ENCODE data around the gene MYO3B.
"Not testable (repeated sequence)": the region's sequence is repeated elsewhere in the genome, so short reads cannot be mapped to it uniquely, and the experiment has no call there.

MYO3B gene

DNA sequence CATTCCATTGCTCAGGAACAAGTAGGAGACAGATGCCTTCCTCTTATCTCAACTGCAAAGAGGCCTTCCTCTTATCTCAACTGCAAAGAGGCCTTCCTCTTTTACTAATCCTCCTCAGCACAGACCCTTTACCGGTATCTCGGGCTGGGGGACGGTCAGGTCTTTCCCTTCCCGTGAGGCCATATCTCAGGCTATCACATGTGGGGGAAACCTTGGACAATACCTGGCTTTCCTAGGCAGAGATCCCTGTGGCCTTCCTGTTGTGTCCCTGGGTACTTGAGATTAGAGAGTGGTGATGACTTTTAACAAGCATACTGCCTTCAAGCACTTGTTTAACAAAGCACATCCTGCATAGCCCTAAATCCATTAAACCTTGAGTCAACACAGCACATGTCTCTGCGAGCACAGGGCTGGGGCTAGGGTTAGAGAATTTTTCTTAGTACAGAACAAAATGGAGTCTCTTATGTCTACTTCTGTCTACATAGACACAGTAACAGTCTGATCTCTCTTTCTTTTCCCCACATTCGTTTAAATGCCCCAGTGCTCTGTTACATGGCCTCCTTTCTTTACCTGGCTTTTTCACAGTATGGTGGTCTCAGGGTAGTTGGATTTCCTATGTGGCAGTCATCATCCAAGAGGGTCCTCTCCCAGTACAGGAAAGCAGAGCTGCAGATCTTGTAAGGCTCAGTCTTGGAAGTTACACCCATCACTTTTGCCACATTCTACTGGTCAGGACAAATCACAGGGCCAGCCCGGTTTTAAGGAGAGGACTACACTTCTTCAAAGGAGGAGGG is 86.0 kb downstream of the MYO3B start:
- DNase-seq, result not testable (repeated sequence)

DNA sequence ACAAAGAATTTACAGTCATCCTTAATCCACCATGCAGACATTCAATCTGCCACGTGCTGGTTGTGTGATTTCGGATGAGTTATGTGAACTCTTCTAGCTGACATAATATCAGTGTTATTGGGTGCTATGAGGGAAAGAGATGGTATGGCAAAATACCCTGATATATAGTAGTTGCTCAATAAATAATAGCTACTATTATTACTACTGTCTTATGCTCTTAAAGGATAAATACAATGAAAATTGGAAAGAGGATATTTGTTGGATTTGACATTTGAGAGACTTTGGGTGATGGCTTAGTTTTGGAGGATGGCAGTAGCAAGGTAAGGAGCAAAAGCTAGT is 86.5 kb downstream of the MYO3B start:
- no peak for DNase-seq

DNA sequence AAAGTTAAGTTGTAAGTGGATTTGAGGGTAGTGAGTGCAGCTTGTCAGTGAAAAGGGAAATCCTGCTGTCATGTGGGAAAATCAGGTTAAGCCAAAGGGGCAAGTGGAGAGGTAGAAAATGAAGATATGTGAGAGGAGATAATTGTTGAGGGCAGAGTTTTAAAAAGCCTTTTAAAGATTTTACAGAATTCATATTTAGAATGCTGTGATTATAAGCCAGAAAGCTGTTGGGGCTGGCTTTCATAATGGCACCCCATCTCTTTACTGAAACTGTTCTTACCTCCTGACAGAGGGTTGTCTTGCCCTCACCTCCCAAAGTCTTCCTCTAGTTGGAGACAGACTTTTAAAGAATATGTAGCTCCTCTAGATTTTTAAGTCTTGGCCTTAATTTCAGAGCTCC is 86.9 kb downstream of the MYO3B start:
- no peak for DNase-seq

DNA sequence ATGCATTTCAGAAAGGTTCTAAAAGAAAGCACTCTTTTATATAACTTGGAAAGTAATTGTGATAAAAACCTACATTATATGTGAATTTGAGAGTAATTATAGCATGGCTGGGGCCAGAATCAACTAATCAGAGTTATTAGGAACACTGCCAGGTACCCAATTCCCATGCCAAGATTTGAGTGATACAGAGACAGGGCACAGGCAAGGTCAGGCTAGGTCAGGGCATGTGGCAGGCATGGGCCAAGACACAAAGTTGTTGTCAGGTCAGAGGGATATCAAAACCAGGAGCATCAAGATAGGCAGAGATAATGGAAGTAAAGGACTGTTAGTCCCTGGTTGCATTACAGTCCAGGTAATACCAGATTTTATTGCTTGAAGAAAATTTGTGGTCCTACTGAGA is 87.4 kb downstream of the MYO3B start:
- DNase-seq, result no peak

DNA sequence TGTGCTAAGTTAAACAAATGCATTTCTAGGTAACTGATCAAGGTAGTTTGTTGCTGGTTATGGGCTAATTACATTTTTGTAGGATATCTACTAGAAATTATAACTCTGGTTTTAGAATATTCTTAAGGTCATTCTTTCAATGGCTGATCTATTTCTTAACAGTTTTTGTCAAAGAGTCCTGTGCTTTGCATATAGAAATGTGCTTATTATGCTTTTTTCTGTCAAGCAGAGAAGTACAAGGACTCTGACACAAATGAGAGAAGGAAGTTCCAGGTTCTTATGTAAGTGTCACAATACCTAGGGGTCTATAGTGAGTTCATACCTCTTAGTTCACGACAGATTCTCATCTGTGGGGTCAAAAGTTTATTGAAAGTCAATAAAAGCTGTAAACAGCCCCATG is 88.4 kb downstream of the MYO3B start:
- DNase-seq, result no peak

DNA sequence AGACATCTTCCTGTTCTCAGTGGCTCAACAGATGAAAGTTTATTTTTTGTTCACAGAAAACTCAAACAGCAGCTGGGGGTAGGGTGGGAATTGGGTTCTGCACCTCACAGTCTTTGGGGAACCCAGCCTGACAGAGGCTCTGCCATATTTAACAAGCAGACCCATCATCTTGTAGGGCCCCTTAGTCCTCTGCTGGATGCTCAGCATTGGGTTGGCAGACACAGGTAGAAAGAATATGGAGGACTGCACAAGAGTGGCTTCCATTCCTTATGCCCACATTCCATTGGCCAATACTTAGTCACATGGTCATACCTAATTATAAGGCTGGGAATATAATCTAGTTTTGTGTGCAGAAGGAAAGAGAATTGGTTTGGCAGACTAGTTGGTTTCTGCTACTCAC is 89.1 kb downstream of the MYO3B start:
- DNase-seq, result no peak

DNA sequence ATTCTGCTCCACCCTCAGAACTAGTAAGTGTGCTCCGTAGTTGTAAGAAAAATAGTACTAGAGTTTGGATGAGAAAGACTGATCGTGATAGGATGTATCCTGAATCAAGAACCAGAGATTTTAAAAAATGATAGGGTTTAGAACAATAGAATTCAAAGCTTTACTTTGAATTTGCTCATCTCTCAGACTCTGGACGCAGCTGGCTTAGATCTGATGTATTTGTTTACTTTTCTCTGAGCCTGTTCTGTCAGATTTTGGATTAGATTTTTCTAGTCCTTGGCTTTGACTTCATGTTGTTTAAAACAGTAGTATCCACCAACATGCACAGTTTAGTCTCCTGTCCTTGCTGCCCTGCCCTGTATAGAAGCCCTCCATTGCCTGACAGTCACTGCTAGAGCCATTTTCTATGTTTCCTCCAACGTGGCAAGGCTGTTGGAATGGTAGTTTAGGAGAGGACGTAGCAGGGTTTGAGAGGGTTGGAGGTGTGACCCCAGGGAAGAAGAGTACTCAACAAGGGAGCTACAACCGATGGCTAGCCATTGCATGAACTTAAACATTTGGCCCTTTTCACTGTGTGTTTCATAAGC is 92.4 kb downstream of the MYO3B start:
- DNase-seq, result no peak

DNA sequence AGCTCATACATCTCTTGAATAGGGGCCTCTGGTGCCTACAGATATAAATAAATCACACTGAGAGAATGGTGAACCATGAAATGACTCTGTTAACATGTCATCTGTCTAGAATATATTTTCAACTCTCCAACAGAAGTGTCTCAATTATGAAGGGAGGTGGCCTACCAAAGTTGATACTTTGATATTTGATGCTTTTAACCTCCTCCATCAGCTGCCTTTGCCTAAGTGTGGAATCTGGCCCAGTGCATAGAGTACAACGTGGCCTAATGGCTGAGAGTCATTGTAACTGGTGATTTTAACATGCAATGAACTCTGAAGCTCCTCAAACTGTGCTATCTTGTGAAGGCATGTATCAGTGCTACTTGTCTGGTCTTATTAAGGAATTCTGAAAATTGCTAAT is 93.4 kb downstream of the MYO3B start:
- peak; percentile 89 for DNase-seq

DNA sequence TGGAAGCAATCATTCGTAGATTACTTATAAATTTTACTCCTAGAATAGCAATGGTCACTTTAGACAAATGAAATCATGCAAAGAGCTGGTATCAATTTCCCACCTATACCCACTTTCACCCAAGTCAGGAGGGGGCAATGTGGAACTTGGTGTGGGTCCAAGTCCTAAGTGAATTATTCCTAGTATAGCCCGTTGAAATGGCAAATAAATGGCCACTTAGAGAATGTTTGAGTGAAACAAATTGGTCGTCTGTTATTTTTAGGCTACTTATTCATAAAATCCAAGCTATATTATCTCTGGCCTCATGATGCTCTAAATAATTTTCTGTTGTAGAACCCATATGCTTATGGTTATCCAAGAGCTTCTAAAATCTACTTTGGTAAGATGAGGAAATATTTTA is 98.1 kb downstream of the MYO3B start:
- DNase-seq, result no peak

DNA sequence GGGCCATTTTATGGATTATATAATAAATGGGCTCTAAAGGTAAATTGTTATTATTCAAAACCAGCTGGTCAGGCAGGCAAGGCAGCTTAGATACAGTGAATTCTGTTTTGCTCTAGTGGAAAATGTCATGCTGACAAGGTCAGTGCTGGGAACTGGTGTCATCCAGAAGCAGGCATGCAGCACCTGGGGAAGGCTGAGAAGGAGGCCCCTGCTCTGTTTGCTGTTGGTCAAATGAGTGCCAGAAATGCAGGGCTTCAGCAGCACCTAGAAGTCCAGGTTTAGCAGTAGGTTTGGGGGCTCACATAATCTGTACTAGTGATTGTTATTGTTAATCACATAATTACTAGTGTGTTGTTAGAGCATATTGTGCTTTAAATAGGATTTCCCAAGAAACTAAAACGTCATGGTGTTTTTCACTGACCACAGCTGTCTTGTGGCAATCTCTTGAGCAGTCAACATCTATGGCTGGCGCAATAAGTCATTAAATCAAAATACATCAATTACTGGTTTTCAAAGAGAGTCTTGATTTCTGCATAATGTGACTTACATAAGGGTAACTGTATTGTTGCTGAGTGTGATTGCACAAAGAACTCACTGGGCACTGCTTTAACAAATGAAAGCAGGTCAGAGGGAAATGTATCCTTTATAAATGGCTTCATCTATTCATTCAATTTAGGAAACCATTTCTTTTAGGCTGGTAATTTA is 99.1 kb downstream of the MYO3B start:
- no peak for DNase-seq

DNA sequence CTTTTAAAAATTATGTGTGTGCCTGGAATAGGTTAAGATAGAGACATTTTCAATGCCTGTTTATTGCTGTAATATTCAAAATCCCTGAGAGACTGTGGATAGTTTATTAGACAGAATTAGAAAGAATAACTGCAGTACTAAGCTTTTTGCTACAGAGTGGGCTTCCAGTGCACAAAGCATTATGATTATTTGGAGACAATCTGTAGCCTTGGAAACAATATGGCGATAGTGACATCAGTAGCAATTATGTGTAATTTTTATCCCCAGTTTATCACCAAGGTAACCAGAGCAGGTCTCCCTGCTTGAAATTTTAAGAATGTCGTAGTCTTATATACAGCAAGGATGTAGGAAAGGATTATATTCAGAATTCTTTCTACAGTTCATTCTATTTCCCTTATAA is 100.0 kb downstream of the MYO3B start:
- peak; percentile 24 for DNase-seq

DNA sequence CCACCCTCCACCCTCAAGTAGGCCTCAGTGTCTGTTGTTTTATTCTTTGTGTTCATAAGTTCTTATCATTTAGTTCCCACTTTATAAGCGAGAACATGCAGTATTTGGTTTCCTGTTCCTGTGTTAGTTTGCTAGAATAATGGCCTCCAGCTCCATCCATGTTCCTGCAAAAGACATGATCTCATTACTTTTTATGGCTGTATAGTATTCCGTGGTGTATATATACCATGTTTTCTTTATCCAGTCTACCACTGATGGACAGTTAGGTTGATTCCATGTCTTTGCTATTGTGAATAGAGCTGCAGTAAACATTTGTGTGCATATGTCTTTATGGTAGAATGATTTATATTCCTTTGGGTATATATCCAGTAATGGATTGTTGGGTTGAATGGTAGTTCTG is 101.7 kb downstream of the MYO3B start:
- DNase-seq, result not testable (repeated sequence)

DNA sequence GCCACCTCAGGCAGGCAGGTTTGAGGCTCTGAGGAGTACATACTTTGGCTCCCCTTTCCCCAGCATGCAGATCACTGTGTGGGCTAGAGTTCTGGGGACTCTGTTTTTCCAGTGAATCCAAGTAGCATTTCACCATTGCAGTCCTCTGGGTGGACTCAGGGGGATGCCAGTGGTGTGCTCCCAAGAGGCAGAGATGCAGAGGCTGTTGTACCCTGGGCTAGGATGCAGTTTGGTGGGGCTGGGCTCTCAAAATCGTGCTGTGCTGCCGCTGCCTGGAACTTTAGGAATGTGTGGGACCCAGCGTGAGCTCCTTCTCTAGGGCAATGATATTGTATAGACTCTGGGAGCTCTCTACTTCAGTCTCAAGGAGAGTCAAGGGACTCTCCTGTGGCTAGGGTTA is 104.9 kb downstream of the MYO3B start:
- DNase-seq, result no peak

DNA sequence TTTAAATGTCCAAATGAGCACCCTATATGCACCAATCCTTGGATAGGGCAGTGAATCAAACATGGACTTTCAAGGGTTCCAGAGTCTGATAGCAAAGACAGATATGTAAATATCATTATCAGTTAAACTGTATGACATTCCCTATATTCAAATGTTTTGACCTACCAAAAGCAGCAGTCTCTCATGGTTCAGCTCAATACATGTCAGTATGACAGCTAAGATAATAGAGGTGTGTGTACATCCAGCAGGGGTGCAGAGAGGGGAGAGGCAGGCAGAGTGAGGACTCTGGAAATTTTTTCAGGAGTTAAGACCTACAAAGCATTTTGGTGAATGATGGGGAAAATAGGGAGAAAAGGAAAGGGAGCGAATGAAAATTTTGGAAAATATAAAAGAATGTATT is 106.3 kb downstream of the MYO3B start:
- no peak for DNase-seq

DNA sequence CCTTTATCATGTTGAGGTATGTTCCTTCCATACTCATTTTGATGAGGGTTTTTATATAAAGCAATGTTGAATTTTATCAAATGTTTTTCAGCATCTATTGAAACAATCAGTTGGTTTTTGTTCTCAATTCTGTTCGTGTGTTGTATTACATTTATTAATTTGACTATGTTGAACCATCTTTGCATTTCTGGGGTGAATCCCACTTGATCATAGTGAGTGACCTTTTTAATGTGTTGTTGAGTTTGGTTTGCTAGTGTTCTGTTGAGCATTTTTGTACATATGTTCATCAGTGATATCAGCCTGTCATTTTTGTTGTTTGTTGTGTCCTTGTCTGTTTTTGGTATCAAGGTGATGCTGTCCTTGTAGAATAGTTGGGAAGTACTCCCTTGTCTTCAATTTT is 110.9 kb downstream of the MYO3B start:
- DNase-seq, result no peak

DNA sequence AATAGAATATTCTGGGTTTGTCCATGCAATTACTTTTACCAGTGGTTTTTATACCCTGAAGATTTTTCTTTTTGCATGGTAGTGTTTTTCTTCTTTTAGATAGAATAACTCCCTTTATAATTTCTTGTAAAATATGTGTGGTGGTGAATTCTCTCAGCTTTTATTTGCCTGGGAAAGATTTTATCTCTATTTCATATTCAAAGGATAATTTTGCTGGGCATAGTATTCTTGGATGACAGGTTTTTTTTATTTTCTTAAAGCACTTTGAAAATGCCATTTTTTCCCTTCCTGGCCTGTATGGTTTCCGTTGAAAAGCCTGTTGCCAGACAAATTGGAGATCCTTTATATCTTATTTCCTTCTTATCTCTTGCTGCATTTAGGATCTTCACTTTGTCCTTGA is 113.5 kb downstream of the MYO3B start:
- DNase-seq, result no peak

DNA sequence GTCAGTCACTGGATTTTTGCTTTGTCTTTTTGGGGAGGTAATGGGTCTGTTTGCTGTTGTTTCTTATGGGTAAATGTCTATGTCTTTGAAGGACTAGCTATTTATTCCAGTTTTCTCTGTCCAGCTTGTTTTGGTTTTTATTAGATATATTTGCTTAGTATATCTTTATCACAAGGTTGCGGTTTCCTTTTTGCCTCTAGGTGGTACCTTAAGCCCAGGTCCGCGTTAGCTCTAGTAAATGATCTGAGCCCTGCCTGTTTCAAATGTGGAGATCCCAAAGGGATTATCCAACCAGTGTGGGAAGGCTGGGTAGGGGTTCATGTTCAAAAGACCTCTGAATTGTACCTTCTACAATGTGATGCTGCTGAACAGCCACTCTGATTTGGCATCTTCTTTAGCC is 114.5 kb downstream of the MYO3B start:
- DNase-seq, result no peak

DNA sequence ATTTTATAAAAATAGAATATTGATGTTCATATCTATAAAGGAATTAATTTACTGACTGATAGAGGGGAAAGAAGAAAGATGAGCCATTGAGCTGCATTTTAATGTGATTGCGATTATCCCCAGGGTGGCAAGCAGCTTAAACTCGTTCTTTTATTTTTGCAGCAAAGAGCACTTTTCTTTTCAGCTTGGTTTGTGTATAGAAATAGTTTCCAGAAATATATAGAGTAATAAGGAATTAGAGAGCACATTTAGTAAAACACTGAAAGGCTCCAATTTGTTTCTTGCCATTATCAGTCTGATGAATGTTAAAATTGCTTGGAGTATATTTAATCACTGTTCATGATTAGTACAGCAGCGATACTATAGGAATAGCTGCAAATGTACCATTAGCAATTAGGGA is 119.5 kb downstream of the MYO3B start:
- no peak for DNase-seq

DNA sequence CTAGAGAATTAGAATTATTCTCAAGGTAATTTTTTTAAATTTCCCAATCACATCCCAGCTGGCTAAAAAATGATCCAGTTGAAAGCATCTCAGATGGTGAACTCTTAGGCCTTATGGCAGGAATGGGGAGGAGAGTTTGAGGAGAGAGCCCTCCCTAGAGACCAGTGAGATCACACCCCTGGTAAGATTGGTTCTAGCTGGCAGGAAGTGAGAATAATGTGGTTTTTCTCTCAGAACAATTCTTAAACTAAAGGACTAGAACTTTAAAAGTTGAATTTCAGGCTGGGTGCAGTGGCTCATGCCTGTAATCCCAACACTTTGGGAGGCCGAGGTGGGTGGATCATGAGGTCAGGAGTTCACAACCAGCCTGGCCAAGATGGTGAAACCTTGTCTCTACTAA is 120.2 kb downstream of the MYO3B start:
- DNase-seq, result peak; percentile 14

DNA sequence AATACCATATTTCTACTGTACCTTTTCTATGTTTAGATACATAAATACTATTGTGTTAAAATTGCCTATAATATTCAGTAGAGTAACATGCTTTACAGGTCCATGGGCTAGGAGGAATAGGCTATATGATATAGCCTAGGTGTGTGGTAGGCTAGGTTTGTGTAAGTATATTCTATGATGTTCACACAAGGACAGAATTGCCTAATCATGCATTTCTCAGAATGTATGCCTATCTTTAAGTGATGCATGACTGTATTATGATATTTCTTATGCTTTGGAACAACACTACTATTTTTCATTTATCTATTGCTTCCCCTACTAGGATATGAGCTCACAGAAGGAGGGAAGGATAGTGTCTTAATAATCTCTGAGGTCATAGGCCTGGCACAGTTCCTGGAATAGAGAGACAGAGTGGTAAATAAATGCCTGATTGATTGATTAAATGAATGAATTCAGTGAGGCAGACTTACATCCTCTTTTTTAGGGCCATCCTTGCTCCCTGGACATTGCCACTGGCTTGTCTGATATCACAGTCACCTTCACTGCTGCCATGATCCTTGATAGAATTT is 121.0 kb downstream of the MYO3B start:
- DNase-seq, result no peak

DNA sequence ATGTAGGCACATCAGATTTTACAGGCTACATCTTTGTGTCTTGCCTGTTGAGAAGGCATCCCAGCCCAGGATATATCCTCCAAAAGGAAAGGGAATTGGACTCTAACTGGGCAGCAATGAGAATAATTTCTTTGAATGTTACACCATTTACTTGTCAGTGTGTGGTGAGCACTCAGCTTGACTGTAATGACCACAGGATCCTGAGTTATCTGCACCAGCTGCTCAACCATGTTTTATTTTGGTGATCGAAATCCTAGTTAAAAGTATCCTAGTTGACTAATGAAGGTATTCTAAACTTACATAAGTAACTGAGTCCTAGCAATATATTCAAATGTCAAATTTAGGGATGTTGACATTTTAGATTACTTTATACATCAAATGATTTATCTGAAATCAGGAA is 123.0 kb downstream of the MYO3B start:
- DNase-seq, result no peak

DNA sequence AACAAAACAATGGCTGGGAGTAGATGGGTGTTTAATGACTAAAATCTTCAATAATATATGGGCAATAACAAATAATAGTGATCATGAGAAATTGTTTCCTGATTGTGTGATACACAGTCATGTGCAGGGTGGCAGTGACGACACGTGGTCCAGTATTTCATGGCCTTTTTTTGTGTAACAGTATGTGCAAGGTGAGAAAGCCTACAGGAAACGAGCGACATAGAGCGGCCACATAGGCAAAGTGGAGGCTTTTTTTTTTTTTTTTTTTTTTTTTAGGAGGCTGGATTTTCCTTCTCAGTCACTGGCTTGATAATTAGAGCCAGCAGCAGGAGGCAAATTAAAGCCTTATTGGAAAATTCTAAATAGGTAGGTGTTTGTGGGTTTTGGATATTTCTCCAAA is 123.7 kb downstream of the MYO3B start:
- no peak for DNase-seq

DNA sequence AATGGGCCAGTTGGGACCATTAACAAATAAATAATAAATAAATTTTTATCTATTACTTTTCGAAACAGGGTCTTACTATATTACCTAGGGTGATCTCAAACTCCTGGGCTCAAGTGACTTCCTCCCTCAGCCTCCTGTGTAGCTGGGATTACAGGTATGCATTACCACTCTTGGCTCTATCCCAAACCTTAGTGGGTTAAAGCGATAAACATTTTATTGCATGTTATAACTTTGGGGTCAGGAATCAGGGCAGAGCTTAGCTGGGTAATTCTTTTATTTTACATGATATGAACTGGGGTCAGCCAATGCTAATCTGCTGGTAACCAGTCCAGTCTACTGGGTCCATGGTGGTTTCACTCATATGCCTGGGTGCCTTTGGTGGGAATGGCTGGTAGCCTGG is 127.8 kb downstream of the MYO3B start:
- DNase-seq, result no peak

DNA sequence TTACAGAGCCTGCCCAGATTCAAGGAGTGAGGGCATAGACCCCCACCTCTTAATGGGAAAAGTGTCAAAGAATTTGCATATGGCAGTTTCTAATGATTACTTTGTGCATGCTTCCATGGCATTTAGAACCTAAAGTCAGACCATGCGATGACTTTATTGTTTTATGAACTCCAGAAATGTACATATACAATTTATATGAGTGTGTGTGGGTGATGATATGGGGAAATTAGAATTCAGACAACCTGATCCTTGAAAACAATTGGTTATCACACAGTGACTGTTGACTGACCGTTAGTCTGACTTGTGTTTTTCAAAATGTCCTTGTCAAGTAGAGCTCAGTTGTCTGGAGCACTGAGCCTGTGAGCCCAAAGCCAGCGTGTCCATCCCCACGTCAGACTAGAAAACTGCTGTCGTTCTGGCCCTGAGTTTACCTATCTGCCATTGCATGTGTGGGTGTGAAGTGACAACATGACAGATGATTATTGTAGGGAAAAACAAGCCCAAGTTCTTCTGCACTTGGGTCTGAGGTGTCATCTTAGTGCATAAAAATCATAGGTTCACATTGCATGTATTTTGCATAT is 128.4 kb downstream of the MYO3B start:
- no peak for DNase-seq
